Measurements from ENCODE around the gene C5orf22. TPM values are rescaled to one million over a fixed set of nuclear protein-coding genes. Genes with fewer than 3 reads are reported as not detected.

The C5orf22 gene
- total RNA-seq, 1 experiment from 2014 or later, result 40.6 TPM

DNA sequence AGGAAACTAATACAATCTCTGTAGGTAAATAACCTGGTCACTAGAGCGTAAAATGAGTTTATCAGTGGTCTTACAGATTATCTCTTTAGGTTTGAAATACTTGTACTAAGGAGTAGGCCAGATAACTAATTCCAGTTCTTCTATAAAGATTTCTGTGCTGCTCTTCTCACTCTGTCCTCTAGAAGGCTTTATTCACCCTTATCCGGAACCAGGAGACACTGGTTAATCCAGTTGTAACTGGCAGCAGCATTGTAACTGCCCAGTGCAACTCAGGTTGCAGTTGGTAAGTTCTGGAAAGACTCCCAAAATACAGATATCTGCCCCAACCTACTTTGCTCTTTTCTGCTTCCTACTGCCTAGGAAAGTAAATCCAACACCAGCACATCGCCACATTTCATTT, 19.8 kb downstream of the C5orf22 start (continued):
- TF ChIP-seq, protein P1, sequence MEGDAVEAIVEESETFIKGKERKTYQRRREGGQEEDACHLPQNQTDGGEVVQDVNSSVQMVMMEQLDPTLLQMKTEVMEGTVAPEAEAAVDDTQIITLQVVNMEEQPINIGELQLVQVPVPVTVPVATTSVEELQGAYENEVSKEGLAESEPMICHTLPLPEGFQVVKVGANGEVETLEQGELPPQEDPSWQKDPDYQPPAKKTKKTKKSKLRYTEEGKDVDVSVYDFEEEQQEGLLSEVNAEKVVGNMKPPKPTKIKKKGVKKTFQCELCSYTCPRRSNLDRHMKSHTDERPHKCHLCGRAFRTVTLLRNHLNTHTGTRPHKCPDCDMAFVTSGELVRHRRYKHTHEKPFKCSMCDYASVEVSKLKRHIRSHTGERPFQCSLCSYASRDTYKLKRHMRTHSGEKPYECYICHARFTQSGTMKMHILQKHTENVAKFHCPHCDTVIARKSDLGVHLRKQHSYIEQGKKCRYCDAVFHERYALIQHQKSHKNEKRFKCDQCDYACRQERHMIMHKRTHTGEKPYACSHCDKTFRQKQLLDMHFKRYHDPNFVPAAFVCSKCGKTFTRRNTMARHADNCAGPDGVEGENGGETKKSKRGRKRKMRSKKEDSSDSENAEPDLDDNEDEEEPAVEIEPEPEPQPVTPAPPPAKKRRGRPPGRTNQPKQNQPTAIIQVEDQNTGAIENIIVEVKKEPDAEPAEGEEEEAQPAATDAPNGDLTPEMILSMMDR (IDR thresholded peaks at IDR 0.05), result no peak

DNA sequence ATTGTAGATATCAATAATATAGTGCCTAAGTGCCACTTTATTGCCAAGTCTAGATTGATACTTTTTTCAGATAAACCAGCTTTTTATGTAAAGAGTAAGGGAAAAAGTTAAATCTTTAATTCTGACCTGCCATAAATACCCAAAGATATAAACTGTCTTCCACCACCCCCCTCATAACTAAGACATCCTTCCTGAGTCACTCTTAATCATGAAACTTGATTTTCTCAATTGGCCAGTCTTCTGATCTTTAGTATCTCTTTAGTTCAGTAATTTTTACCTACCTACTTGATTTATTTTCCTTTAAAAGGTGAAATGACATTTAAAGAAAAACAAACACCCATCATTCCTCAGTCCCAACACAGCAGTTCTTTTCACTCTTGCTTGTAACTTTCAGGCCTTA, 21.8 kb downstream of the C5orf22 start:
- Mint-ChIP-seq H3K4me3 (no peak overlapping the region), H3K9me3 (peaks cover 3% of the 10 kb centered on the region; the same call in 1 of the 2 replicates), H3K4me1 (no peaks in the 10 kb centered on the region), H3K27ac (no peak overlapping the region), H3K36me3 (peaks cover 53% of the 10 kb centered on the region), H3K27me3 (ENCODE audit: low read depth) (no peaks in the 10 kb centered on the region)
- POLR2A ChIA-PET, result no interaction called here
- DNase-seq (ENCODE audit: low spot score) (no peak), ATAC-seq (no peak)
- CTCF ChIA-PET, result interaction anchor here (1.0 kb wide), 1 partner anchor 255 kb away, joined by 3 read pairs; no protein-coding TSS in a partner anchor
- TF ChIP-seq ZNF416 (CRISPR knock-in tag; IDR thresholded peaks at IDR 0.05) (no peak), SP1 (CRISPR knock-in tag; conservative IDR thresholded peaks at IDR 0.05) (no peak), IRF2 (CRISPR knock-in tag; IDR thresholded peaks at IDR 0.05; ENCODE audit: borderline replicate concordance, low read depth) (no peak), ZNF219 (CRISPR knock-in tag; IDR thresholded peaks at IDR 0.05; ENCODE audit: borderline replicate concordance) (no peak), ZBTB21 (CRISPR knock-in tag; IDR thresholded peaks at IDR 0.05; ENCODE audit: borderline replicate concordance) (no peak), ZNF263 (CRISPR knock-in tag; IDR thresholded peaks at IDR 0.05; ENCODE audit: low read depth) (no peak), CBFB (CRISPR knock-in tag; IDR thresholded peaks at IDR 0.05; ENCODE audit: low read depth) (no peak), SMAD4 (CRISPR knock-in tag; IDR thresholded peaks at IDR 0.05) (no peak), TCF7 (CRISPR knock-in tag; IDR thresholded peaks at IDR 0.05; ENCODE audit: low read depth) (no peak)
- TF ChIP-seq, protein P2, sequence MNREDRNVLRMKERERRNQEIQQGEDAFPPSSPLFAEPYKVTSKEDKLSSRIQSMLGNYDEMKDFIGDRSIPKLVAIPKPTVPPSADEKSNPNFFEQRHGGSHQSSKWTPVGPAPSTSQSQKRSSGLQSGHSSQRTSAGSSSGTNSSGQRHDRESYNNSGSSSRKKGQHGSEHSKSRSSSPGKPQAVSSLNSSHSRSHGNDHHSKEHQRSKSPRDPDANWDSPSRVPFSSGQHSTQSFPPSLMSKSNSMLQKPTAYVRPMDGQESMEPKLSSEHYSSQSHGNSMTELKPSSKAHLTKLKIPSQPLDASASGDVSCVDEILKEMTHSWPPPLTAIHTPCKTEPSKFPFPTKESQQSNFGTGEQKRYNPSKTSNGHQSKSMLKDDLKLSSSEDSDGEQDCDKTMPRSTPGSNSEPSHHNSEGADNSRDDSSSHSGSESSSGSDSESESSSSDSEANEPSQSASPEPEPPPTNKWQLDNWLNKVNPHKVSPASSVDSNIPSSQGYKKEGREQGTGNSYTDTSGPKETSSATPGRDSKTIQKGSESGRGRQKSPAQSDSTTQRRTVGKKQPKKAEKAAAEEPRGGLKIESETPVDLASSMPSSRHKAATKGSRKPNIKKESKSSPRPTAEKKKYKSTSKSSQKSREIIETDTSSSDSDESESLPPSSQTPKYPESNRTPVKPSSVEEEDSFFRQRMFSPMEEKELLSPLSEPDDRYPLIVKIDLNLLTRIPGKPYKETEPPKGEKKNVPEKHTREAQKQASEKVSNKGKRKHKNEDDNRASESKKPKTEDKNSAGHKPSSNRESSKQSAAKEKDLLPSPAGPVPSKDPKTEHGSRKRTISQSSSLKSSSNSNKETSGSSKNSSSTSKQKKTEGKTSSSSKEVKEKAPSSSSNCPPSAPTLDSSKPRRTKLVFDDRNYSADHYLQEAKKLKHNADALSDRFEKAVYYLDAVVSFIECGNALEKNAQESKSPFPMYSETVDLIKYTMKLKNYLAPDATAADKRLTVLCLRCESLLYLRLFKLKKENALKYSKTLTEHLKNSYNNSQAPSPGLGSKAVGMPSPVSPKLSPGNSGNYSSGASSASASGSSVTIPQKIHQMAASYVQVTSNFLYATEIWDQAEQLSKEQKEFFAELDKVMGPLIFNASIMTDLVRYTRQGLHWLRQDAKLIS (CRISPR knock-in tag; IDR thresholded peaks at IDR 0.05; ENCODE audit: borderline replicate concordance), result no peak
- TF ChIP-seq, protein P3, sequence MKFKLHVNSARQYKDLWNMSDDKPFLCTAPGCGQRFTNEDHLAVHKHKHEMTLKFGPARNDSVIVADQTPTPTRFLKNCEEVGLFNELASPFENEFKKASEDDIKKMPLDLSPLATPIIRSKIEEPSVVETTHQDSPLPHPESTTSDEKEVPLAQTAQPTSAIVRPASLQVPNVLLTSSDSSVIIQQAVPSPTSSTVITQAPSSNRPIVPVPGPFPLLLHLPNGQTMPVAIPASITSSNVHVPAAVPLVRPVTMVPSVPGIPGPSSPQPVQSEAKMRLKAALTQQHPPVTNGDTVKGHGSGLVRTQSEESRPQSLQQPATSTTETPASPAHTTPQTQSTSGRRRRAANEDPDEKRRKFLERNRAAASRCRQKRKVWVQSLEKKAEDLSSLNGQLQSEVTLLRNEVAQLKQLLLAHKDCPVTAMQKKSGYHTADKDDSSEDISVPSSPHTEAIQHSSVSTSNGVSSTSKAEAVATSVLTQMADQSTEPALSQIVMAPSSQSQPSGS (CRISPR knock-in tag; IDR thresholded peaks at IDR 0.05; ENCODE audit: borderline replicate concordance, low read depth), result no peak
- TF ChIP-seq, protein P4, sequence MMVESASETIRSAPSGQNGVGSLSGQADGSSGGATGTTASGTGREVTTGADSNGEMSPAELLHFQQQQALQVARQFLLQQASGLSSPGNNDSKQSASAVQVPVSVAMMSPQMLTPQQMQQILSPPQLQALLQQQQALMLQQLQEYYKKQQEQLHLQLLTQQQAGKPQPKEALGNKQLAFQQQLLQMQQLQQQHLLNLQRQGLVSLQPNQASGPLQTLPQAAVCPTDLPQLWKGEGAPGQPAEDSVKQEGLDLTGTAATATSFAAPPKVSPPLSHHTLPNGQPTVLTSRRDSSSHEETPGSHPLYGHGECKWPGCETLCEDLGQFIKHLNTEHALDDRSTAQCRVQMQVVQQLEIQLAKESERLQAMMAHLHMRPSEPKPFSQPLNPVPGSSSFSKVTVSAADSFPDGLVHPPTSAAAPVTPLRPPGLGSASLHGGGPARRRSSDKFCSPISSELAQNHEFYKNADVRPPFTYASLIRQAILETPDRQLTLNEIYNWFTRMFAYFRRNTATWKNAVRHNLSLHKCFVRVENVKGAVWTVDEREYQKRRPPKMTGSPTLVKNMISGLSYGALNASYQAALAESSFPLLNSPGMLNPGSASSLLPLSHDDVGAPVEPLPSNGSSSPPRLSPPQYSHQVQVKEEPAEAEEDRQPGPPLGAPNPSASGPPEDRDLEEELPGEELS (CRISPR knock-in tag; IDR thresholded peaks at IDR 0.05), result no peak
- TF ChIP-seq, protein P5, sequence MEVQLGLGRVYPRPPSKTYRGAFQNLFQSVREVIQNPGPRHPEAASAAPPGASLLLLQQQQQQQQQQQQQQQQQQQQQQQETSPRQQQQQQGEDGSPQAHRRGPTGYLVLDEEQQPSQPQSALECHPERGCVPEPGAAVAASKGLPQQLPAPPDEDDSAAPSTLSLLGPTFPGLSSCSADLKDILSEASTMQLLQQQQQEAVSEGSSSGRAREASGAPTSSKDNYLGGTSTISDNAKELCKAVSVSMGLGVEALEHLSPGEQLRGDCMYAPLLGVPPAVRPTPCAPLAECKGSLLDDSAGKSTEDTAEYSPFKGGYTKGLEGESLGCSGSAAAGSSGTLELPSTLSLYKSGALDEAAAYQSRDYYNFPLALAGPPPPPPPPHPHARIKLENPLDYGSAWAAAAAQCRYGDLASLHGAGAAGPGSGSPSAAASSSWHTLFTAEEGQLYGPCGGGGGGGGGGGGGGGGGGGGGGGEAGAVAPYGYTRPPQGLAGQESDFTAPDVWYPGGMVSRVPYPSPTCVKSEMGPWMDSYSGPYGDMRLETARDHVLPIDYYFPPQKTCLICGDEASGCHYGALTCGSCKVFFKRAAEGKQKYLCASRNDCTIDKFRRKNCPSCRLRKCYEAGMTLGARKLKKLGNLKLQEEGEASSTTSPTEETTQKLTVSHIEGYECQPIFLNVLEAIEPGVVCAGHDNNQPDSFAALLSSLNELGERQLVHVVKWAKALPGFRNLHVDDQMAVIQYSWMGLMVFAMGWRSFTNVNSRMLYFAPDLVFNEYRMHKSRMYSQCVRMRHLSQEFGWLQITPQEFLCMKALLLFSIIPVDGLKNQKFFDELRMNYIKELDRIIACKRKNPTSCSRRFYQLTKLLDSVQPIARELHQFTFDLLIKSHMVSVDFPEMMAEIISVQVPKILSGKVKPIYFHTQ (CRISPR knock-in tag; IDR thresholded peaks at IDR 0.05), result no peak
- TF ChIP-seq, protein P6, sequence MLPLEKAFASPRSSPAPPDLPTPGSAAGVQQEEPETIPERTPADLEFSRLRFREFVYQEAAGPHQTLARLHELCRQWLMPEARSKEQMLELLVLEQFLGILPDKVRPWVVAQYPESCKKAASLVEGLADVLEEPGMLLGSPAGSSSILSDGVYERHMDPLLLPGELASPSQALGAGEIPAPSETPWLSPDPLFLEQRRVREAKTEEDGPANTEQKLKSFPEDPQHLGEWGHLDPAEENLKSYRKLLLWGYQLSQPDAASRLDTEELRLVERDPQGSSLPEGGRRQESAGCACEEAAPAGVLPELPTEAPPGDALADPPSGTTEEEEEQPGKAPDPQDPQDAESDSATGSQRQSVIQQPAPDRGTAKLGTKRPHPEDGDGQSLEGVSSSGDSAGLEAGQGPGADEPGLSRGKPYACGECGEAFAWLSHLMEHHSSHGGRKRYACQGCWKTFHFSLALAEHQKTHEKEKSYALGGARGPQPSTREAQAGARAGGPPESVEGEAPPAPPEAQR (CRISPR knock-in tag; IDR thresholded peaks at IDR 0.05), result no peak
- TF ChIP-seq, protein P7, sequence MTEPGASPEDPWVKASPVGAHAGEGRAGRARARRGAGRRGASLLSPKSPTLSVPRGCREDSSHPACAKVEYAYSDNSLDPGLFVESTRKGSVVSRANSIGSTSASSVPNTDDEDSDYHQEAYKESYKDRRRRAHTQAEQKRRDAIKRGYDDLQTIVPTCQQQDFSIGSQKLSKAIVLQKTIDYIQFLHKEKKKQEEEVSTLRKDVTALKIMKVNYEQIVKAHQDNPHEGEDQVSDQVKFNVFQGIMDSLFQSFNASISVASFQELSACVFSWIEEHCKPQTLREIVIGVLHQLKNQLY (CRISPR knock-in tag; IDR thresholded peaks at IDR 0.05), result no peak
- TF ChIP-seq, protein P8, sequence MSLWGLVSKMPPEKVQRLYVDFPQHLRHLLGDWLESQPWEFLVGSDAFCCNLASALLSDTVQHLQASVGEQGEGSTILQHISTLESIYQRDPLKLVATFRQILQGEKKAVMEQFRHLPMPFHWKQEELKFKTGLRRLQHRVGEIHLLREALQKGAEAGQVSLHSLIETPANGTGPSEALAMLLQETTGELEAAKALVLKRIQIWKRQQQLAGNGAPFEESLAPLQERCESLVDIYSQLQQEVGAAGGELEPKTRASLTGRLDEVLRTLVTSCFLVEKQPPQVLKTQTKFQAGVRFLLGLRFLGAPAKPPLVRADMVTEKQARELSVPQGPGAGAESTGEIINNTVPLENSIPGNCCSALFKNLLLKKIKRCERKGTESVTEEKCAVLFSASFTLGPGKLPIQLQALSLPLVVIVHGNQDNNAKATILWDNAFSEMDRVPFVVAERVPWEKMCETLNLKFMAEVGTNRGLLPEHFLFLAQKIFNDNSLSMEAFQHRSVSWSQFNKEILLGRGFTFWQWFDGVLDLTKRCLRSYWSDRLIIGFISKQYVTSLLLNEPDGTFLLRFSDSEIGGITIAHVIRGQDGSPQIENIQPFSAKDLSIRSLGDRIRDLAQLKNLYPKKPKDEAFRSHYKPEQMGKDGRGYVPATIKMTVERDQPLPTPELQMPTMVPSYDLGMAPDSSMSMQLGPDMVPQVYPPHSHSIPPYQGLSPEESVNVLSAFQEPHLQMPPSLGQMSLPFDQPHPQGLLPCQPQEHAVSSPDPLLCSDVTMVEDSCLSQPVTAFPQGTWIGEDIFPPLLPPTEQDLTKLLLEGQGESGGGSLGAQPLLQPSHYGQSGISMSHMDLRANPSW (CRISPR knock-in tag; conservative IDR thresholded peaks at IDR 0.05; ENCODE audit: low read depth), result no peak
